K562 (cell line): ENCODE measurements around the gene RNF217. TPM values are rescaled to one million over a fixed set of nuclear protein-coding genes. Genes with fewer than 3 reads are reported as not detected.

Experiments
- ATAC-seq: fragments of 200-7000 bp; cut with Tn5 transposase; 3 replicates; pipeline ENCODE4 v1.9.1; 2020; ENCODE audit warnings: moderate library complexity
- BruUV-seq: library from RNA; stranded (reverse); fragments of 400-500 nt; replicated peaks from 2 replicates; lab custom pipeline; 2021; lab: Mats Ljungman, UMichigan
- CTCF ChIA-PET: fragments of 300-600 bp; formaldehyde crosslinking; extraction: SDS; loops from one replicate; lab custom pipeline; 2021; ENCODE audit warnings: low intra/inter-chr PET ratio; lab: Yijun Ruan, JAX
- POLR2A ChIA-PET: fragments of 300-600, 350-650 bp; sonication (Branson Sonifier 250); formaldehyde crosslinking; extraction: SDS; loops from one replicate; lab custom pipeline; 2021; ENCODE audit warnings: antibody characterized with exemption, inconsistent platforms; lab: Yijun Ruan, JAX
- DNase-seq, 4 experiments: peaks; one replicate each; pipeline versions ENCODE4 v3.0.0 to v3.0.0-alpha.2; 2011 to 2018; ENCODE audit warnings: low spot score in 3 of 4, mixed read lengths in 3 of 4; ENCODE audit errors: extremely low read depth in 1 of 4
- FAIRE-seq: peaks from 2 replicates; lab custom pipeline; 2011; peaks lifted over from hg19 to GRCh38; lab: Jason Lieb, UNC
- H2AFZ ChIP-seq: 2 replicates; pipeline ENCODE4 v1.6.0; 2011; ENCODE audit warnings: low read depth, low read length, control low read depth, inconsistent platforms
- H3K27ac ChIP-seq: fragments of 200-600 bp; 3 replicates; pipeline ENCODE4 v1.8.0; 2011; ENCODE audit warnings: low read depth, mild to moderate bottlenecking, control low read depth, inconsistent platforms, low read length, moderate library complexity, mixed read lengths; ENCODE audit errors: extremely low read depth
- H3K27me3 ChIP-seq, 2 experiments: fragments of 300-600 bp in 1 of 2; 2 replicates in 1 of 2; 3 replicates in 1 of 2; pipeline versions ENCODE4 v1.6.0 to v1.8.0; 2011; ENCODE audit warnings: inconsistent platforms in 2 of 2, low read length in 2 of 2, mild to moderate bottlenecking in 1 of 2, mixed read lengths in 1 of 2, moderate library complexity in 1 of 2; ENCODE audit not compliant: control insufficient read depth in 2 of 2, insufficient read depth in 2 of 2
- H3K36me3 ChIP-seq: fragments of 300-600 bp; 3 replicates; pipeline ENCODE4 v1.8.0; 2011; ENCODE audit warnings: mild to moderate bottlenecking, low read length, inconsistent platforms; ENCODE audit not compliant: control insufficient read depth, insufficient read depth
- H3K4me1 ChIP-seq, 2 experiments: fragments of 200-600 bp in 1 of 2; replicated peaks in 1 of 2; 2 replicates in 1 of 2; 3 replicates in 1 of 2; pipeline versions ENCODE4 v1.5.1 to v1.8.0; 2011; ENCODE audit warnings: inconsistent platforms in 2 of 2, low read length in 2 of 2, mild to moderate bottlenecking in 1 of 2, mixed read lengths in 1 of 2, moderate library complexity in 1 of 2; ENCODE audit not compliant: control insufficient read depth in 2 of 2, insufficient read depth in 2 of 2
- H3K4me2 ChIP-seq: 2 replicates; pipeline ENCODE4 v1.6.1; 2011; ENCODE audit warnings: low read length, control low read depth, inconsistent platforms, mixed read lengths; ENCODE audit not compliant: insufficient read depth
- H3K4me3 ChIP-seq: fragments of 200-600 bp; sonication (generic), shearing (Covaris generic); 2 replicates; pipeline ENCODE4 v1.5.1; 2016; ENCODE audit warnings: control low read depth, inconsistent platforms
- H3K79me2 ChIP-seq: fragments of 200-600 bp; 3 replicates; pipeline ENCODE4 v1.8.0; 2011; ENCODE audit warnings: low read length, inconsistent platforms; ENCODE audit not compliant: control insufficient read depth, insufficient read depth
- H3K9ac ChIP-seq, 2 experiments: 2 replicates each; pipeline versions ENCODE4 v1.6.0 to v1.6.1; 2011; ENCODE audit warnings: low read depth in 2 of 2, low read length in 2 of 2, control low read depth in 1 of 2, inconsistent platforms in 1 of 2, mild to moderate bottlenecking in 1 of 2, mixed read lengths in 1 of 2; ENCODE audit not compliant: insufficient read depth in 1 of 2
- H3K9me1 ChIP-seq: one replicate; pipeline ENCODE4 v1.6.0; 2011; ENCODE audit warnings: inconsistent platforms, mild to moderate bottlenecking, low read length, moderate library complexity; ENCODE audit not compliant: control insufficient read depth, insufficient read depth
- H3K9me3 ChIP-seq: replicated peaks from 2 replicates; pipeline ENCODE4 v1.5.1; 2011; ENCODE audit warnings: low read depth, low read length, inconsistent platforms; ENCODE audit not compliant: control insufficient read depth, insufficient read depth
- H4K20me1 ChIP-seq: replicated peaks from 2 replicates; pipeline ENCODE4 v1.6.1; 2011; ENCODE audit warnings: low read length, inconsistent platforms, mixed read lengths; ENCODE audit not compliant: control insufficient read depth, insufficient read depth
- ARID2 ChIP-seq: fragments of 450-650 bp; IDR thresholded peaks from 2 replicates; pipeline ENCODE4 v1.6.1; 2017; ENCODE audit warnings: antibody characterized with exemption, mild to moderate bottlenecking
- C11orf30 ChIP-seq: fragments of 450-650 bp; IDR thresholded peaks from 2 replicates; pipeline ENCODE4 v1.6.1; 2016; ENCODE audit warnings: low read depth, mild to moderate bottlenecking
- CHD2 ChIP-seq: IDR thresholded peaks from 2 replicates; pipeline ENCODE4 v1.6.1; 2011; ENCODE audit warnings: low read depth, low read length
- FOXA3 ChIP-seq, 2 experiments: fragments of 450-650 bp in 1 of 2; sonication (generic) in 1 of 2; formaldehyde crosslinking; IDR thresholded peaks in 1 of 2; conservative IDR thresholded peaks in 1 of 2; 2 replicates each; pipeline versions ENCODE4 v1.4.0 to v1.8.0; 2020 to 2022; ENCODE audit warnings: mild to moderate bottlenecking in 2 of 2, missing genetic modification reagents in 1 of 2
- HDAC1 ChIP-seq, 2 experiments: fragments of 450-650 bp; IDR thresholded peaks; 2 replicates each; pipeline ENCODE4 v1.6.1; 2016 to 2017; ENCODE audit warnings: inconsistent platforms in 1 of 2, mild to moderate bottlenecking in 1 of 2, moderate library complexity in 1 of 2
- MAFG ChIP-seq: fragments of 450-650 bp; conservative IDR thresholded peaks from 2 replicates; pipeline ENCODE4 v1.6.1; 2016; ENCODE audit warnings: missing genetic modification characterization, missing compliant biosample characterization
- NKRF ChIP-seq: fragments of 450-650 bp; IDR thresholded peaks from 2 replicates; pipeline ENCODE4 v1.6.1; 2016; ENCODE audit warnings: borderline replicate concordance
- POLR2G ChIP-seq: fragments of 200-400 bp; formaldehyde crosslinking; IDR thresholded peaks from 2 replicates; pipeline ENCODE4 v1.6.1; 2017; ENCODE audit warnings: low read depth, mild to moderate bottlenecking, antibody characterized with exemption, low read length, moderate library complexity
- TAF7 ChIP-seq: fragments of 450-650 bp; IDR thresholded peaks from 2 replicates; pipeline ENCODE4 v1.6.1; 2016; ENCODE audit warnings: missing genetic modification characterization, missing compliant biosample characterization
- ZNF316 ChIP-seq: fragments of 450-650 bp; IDR thresholded peaks from 2 replicates; pipeline ENCODE4 v1.6.1; 2016
- WGBS: fragments of 100-300 bp; shearing (Covaris generic); methylation state at CpG from one replicate; pipeline ENCODE4 v1.1.6; 2016; ENCODE audit warnings: low coverage, mixed read lengths; ENCODE audit not compliant: insufficient coverage; ENCODE audit errors: missing lambda C conversion rate; 5-methylcytosine and 5-hydroxymethylcytosine counted together
- in situ Hi-C: fragments of 300-500 bp; cut with MboI; formaldehyde crosslinking; loops from 4 replicates; pipeline ENCODE4 v1.15.0; 2018; ENCODE audit warnings: inconsistent platforms, mixed read lengths
- intact Hi-C: fragments of 100-400 bp; cut with micrococcal nuclease; formaldehyde crosslinking; loops from 2 replicates; pipeline ENCODE4 v1.14.2; 2022
- polyA plus RNA-seq, 8 experiments: library from polyadenylated mRNA; depleted of rRNA in 4 of 8; stranded (reverse) in 5 of 8; unstranded in 3 of 8; fragments of >200 nt; fragmentation: Nextera tagmentation in 2 of 8; fragmentation: Illumina TruSeq in 1 of 8; extraction: Ambion mirVana in 2 of 8; extraction: Trizol in 1 of 8; gene quantifications; 2 replicates each; pipeline versions ENCODE4 v1.2.1 to v1.2.3, GENCODE V29; 2011 to 2014; ENCODE audit warnings: inconsistent platforms in 1 of 8, missing spikeins in 1 of 8
- total RNA-seq, 7 experiments: library from RNA; depleted of rRNA in 6 of 7; stranded (reverse); fragments of >200 nt in 6 of 7; fragmentation: Illumina TruSeq in 2 of 7; extraction: Trizol in 2 of 7; gene quantifications; 2 replicates each; pipeline versions ENCODE4 v1.2.1 to v1.2.3, GENCODE V29; 2011 to 2021; ENCODE audit warnings: low replicate concordance in 1 of 7

The RNF217 gene
- total and polyA plus RNA-seq, 9 of the 15 experiments (the other 6 are each of a cell fraction or from before 2014, with no cell fraction given) = 2.9 to 25.6 (median 12.0) TPM

DNA sequence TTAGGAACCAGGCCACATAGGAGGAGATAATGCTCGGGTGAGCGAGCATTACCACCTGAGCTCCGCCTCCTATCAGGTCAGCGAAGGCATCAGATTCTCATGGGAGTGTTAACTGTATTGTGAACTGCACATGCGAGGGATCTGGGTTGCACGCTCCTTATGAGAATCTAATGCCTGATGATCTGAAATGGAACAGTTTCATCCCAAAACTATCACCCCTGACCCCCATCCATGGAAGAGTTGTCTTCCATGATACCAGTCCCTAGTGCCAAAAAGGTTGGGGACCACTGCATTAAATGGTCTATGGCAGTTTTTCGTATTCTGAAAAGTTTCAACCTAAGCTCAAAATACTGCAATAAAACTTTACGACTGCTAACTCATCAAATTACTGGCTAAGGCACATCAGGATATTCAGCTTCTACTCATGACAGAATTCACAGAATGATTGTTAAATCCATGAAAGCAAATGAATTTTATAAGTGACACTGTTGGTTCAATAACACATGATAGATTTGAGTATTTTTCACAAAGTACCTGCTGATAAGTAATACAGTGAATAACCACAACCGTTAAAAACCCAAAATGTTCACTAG is 25.9 kb downstream of the RNF217 start:
- no peak for DNase-seq
- no peak overlapping the region for H3K4me3 ChIP-seq
- peaks cover 7 to 18% of the 10 kb centered on the region in 2 experiments for H3K4me1 ChIP-seq
- H3K9ac ChIP-seq = no peak overlapping the region
- TF ChIP-seq MAFG (tag) = 0 out of 2 replicates have a peak, but pooled peaks have one; percentile 21
- TF ChIP-seq TAF7 (tag) = no peak
- TF ChIP-seq FOXA3 (CRISPR knock-in tag; conservative IDR thresholded peaks at IDR 0.05 in 1 of 2, IDR thresholded peaks at IDR 0.05 in 1 of 2) = no peak
- TF ChIP-seq ARID2 = no peak
- TF ChIP-seq CHD2 = no peak
- no peak for TF ChIP-seq NKRF
- TF ChIP-seq HDAC1 (IDR thresholded peaks at IDR 0.05) = no peak
- TF ChIP-seq POLR2G = no peak
- TF ChIP-seq C11orf30 = peak; percentile 45; the same call in 1 of the 2 replicates
- TF ChIP-seq ZNF316 = peak; percentile 69
- no peak overlapping the region for H2AFZ ChIP-seq
- peaks cover 36% of the 10 kb centered on the region for H3K36me3 ChIP-seq
- H4K20me1 ChIP-seq = no peaks in the 10 kb centered on the region; the same call in 1 of the 2 replicates
- in situ Hi-C loops (no loop called here), intact Hi-C loops (no loop called here)
- no peak for FAIRE-seq
- H3K27me3 ChIP-seq = no peaks in the 10 kb centered on the region
- no peaks in the 10 kb centered on the region for H3K9me3 ChIP-seq
- CTCF ChIA-PET = no interaction called here
- BruUV-seq = no TSS peak
- ATAC-seq = no peak
- no peaks in the 10 kb centered on the region for H3K9me1 ChIP-seq
- 93% methylated on average over 9 of the region's 9 CpGs for WGBS
- no peak overlapping the region for H3K4me2 ChIP-seq
- POLR2A ChIA-PET = interaction anchor here (1.1 to 2.2 kb wide), 4 partner anchors 9 to 16 kb away, joined by 3 to 5 read pairs (median 4); no protein-coding TSS in a partner anchor
- H3K27ac ChIP-seq = no peak overlapping the region
- H3K79me2 ChIP-seq = peaks cover 93% of the 10 kb centered on the region
